Activated T-helper 2 cell treated with anti-CD3 and anti-CD28 coated beads, Interferon-gamma antibody, Interleukin-2, Interleukin-4, amounts not matched to agents 10 μg/mL and 5 μg/mL and 100 μg/mL, durations not matched to agents 14 hours and 24 hours and 36 hours (primary cell): ENCODE results near the gene LRRC74A. TPM values are rescaled to one million over a fixed set of nuclear protein-coding genes. Genes with fewer than 3 reads are reported as not detected.
A peak's percentile ranks its signal among the peaks of the same experiment; 100 is the strongest.

Source experiments
- DNase-seq: peaks from one replicate; pipeline ENCODE4 v3.0.0; 2021; ENCODE audit warnings: low spot score
- H3K27ac Mint-ChIP-seq: one replicate; pipeline ENCODE4 v1.8.0; 2021; ENCODE audit warnings: mixed read lengths
- H3K27me3 Mint-ChIP-seq: one replicate; pipeline ENCODE4 v1.8.0; 2021; ENCODE audit warnings: low read depth, mixed read lengths
- H3K36me3 Mint-ChIP-seq: one replicate; pipeline ENCODE4 v1.8.0; 2021; ENCODE audit warnings: low read depth, mixed read lengths
- H3K4me1 Mint-ChIP-seq: one replicate; pipeline ENCODE4 v1.8.0; 2021; ENCODE audit warnings: low read depth, mixed read lengths
- H3K4me3 Mint-ChIP-seq: one replicate; pipeline ENCODE4 v1.8.0; 2021; ENCODE audit warnings: low read depth, mild to moderate bottlenecking, moderate library complexity, mixed read lengths
- H3K9me3 Mint-ChIP-seq: one replicate; pipeline ENCODE4 v1.8.0; 2021; ENCODE audit warnings: mixed read lengths
- intact Hi-C: fragments of 100-400 bp; cut with micrococcal nuclease; formaldehyde crosslinking; loops from one replicate; pipeline ENCODE4 v1.15.1; 2023
- total RNA-seq: library from RNA; stranded (reverse); gene quantifications from 2 replicates; pipeline ENCODE4 v1.2.3, GENCODE V29; 2022

Gene LRRC74A
- not detected in 2 replicates for total RNA-seq

DNA sequence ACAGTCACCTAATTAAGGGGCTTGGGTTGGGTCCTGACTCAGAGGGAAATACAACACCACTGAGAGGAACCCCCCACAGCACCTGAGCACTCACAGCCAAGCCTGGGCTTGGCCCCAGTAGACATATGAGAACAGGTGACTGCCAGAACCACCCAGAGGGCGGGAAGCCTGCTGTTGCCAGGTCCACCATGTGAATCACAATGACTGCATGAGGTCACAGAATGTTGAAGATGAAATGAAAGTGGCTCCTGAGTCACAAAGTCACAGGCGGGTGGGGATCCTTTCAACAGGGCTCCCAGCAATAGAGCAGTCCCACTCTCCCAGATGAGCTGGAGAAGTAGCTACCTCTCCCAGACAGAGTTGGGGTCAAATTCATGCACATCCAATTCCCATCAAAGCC, at the start of gene LRRC74A:
Gene LRRC74A, plus strand, starts transcription at position 287 of the 400 bp plus-strand sequence. CDS start 290 bp downstream, outside the sequence.
- H3K4me1 Mint-ChIP-seq: no peaks in the 10 kb centered on the region
- DNase-seq: no peak
- intact Hi-C loops: no loop called here
- H3K9me3 Mint-ChIP-seq: no peaks in the 10 kb centered on the region
- no peaks in the 10 kb centered on the region for H3K36me3 Mint-ChIP-seq
- peaks cover 9% of the 10 kb centered on the region for H3K27me3 Mint-ChIP-seq
- no peak within 1 kb of the TSS for H3K27ac Mint-ChIP-seq
- H3K4me3 Mint-ChIP-seq: no peak within 1 kb of the TSS

DNA sequence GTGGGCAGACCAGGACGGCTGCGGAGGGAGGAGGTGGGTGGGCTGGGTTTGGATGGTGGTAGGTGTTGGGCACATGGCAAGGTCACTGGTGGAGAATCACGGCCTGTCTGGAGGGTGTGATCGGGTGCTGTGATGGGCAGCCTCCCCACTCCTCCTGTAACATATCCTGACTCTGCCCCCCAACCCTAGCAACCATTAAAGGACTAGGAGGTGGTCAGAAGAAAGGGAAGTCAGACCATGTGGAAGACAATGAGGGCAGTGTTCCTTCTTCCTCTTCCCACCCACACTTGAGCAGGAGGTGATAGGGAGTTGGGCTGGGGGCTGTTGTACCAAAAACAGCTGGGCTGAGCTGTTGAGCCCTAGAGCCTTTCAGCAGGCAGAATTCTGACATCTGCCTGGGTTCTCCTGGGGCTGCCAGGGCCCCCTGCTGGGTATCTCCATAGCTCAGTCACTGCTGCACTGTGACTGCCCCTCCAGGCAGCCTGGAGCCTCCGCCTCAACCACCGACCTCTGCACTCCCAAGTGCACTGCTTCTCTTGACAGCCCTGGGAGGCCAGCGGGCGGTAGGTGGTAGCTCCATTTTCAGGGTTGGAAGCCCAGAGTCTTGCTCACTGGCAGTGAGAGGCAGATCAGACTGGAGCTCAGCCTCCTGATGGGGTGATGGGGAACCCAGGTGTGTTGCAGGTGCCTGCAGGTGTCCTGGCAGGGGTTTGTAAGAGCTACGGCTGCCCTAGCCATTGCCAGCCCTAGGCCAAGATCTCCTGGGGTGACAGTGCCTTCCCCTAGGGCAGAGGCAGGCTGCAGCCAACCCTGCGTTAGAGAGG, 49.6 kb upstream of the LRRC74A start:
- Mint-ChIP-seq H3K27me3 (no peaks in the 10 kb centered on the region), H3K36me3 (peaks cover 7% of the 10 kb centered on the region), H3K4me3 (no peak overlapping the region), H3K9me3 (no peaks in the 10 kb centered on the region), H3K4me1 (peaks cover 29% of the 10 kb centered on the region), H3K27ac (no peak overlapping the region)
- intact Hi-C loops: no loop called here
- no peak for DNase-seq

- DNase-seq: no peak
- H3K27me3 Mint-ChIP-seq: no peaks in the 10 kb centered on the region
Measured at GRCh38 chr14:76777721-76778120, 48.5 kb upstream of the LRRC74A start.

GRCh38 chr14:76778546-76779215, 47.5 kb upstream of the LRRC74A start:
- Mint-ChIP-seq H3K27ac (no peak overlapping the region), H3K4me3 (no peak overlapping the region), H3K27me3 (no peaks in the 10 kb centered on the region), H3K9me3 (no peaks in the 10 kb centered on the region), H3K4me1 (peaks cover 33% of the 10 kb centered on the region), H3K36me3 (peaks cover 18% of the 10 kb centered on the region)
- DNase-seq: no peak
- intact Hi-C loops: no loop called here

More at GRCh38 chr14:76777721-76778120, 48.5 kb upstream of the LRRC74A start:
- no peak overlapping the region for H3K27ac Mint-ChIP-seq
- intact Hi-C loops: no loop called here
- peaks cover 32% of the 10 kb centered on the region for H3K4me1 Mint-ChIP-seq
- H3K4me3 Mint-ChIP-seq: no peak overlapping the region
- no peaks in the 10 kb centered on the region for H3K9me3 Mint-ChIP-seq
- peaks cover 12% of the 10 kb centered on the region for H3K36me3 Mint-ChIP-seq

DNA sequence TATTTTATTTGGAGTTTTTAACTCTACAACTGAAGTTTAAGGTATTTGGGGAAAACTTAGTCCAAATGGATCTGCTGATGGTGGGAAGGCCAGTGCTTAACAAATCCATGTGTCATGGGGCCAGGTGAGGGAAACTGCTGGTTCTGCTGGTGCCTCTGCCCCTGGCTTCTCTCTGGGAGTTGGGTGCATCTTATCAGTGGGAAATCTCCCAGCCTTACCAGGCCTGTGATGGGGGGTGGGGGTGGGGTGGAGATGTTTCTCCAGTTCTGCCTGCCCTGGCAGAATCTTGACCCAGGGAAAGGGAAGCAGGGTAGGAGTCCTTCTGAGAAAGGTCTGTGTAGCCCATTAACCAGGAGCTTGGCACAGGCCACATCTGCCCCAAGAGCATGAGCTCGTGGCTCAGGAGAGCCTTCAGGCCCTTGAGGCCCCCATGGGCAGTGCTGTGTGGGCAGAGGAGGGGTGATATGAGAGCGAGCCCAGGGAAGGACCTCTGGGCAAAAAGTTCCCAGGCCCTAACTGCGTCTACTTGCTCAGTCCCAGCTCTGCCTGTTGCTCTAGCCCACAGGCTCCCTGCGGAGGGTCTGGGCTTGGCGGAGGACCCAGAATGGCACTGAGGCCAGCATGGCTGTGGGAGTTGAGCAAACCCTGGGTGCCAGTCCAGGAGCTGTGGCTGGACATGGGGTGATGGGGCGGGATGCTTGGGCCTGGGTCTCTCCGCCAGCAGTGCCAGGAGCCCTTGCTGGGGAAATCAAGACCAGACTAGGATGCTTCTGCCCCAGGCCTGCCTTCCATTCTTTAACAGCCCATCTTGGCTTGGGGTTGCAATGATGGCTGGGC, 46.8 kb upstream of the LRRC74A start:
- H3K4me1 Mint-ChIP-seq: peaks cover 30% of the 10 kb centered on the region
- peak overlapping the region; percentile 50 for H3K27ac Mint-ChIP-seq
- peaks cover 18% of the 10 kb centered on the region for H3K36me3 Mint-ChIP-seq

GRCh38 chr14:76780058-76780345, 46.2 kb upstream of the LRRC74A start:
- Mint-ChIP-seq H3K27me3 (no peaks in the 10 kb centered on the region), H3K4me3 (no peak overlapping the region), H3K36me3 (peaks cover 21% of the 10 kb centered on the region), H3K27ac (peak overlapping the region; percentile 50), H3K9me3 (no peaks in the 10 kb centered on the region), H3K4me1 (peaks cover 32% of the 10 kb centered on the region)
- DNase-seq: no peak
- intact Hi-C loops: no loop called here

More for the DNA sequence above, 46.8 kb upstream of the LRRC74A start:
- intact Hi-C loops: no loop called here
- Mint-ChIP-seq H3K9me3 (no peaks in the 10 kb centered on the region), H3K27me3 (no peaks in the 10 kb centered on the region), H3K4me3 (no peak overlapping the region)
- no peak for DNase-seq

DNA sequence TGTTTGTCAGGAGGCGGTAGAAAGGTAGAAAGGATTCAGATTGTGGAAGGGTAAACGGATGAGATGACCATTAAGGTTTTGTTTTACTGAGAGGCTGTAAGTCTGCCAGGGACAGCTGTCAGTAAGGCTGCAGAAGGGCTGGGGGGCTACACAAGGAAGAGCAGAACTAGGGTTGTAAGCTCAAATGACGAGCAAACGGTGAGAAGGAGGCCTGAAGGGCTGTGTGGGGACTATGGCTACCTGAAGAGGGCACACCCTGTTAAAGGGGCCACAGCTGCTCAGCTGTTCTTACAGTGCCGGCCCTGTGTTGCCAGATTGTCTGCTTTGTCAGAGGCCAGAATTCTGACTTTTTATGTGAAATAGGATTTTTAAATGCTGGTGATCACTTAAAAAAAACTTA, 45.8 kb upstream of the LRRC74A start:
- intact Hi-C loops: no loop called here
- Mint-ChIP-seq H3K27me3 (no peaks in the 10 kb centered on the region), H3K4me3 (no peak overlapping the region), H3K36me3 (peaks cover 21% of the 10 kb centered on the region), H3K9me3 (no peaks in the 10 kb centered on the region), H3K4me1 (peaks cover 32% of the 10 kb centered on the region), H3K27ac (peak overlapping the region; percentile 50)
- DNase-seq: no peak

- Mint-ChIP-seq H3K9me3 (no peaks in the 10 kb centered on the region), H3K27ac (peak overlapping the region; percentile 71), H3K4me3 (no peak overlapping the region), H3K27me3 (no peaks in the 10 kb centered on the region), H3K4me1 (peaks cover 32% of the 10 kb centered on the region), H3K36me3 (peaks cover 21% of the 10 kb centered on the region)
- no peak for DNase-seq
- intact Hi-C loops: no loop called here
Measured at GRCh38 chr14:76780875-76781647, 45.1 kb upstream of the LRRC74A start.

GRCh38 chr14:76781648-76782051, 44.6 kb upstream of the LRRC74A start:
- intact Hi-C loops: loop anchor here (2.0 kb wide), 1 partner anchor 29 kb away; no protein-coding TSS in a partner anchor

GRCh38 chr14:76782115-76782884, 43.9 kb upstream of the LRRC74A start:
- Mint-ChIP-seq H3K4me3 (peak overlapping the region; percentile 34), H3K4me1 (peaks cover 32% of the 10 kb centered on the region), H3K36me3 (peaks cover 28% of the 10 kb centered on the region), H3K27ac (peak overlapping the region; percentile 85), H3K27me3 (no peaks in the 10 kb centered on the region), H3K9me3 (no peaks in the 10 kb centered on the region)
- intact Hi-C loops: loop anchor here (2.0 kb wide), 1 partner anchor 29 kb away; no protein-coding TSS in a partner anchor
- no peak for DNase-seq

More at GRCh38 chr14:76781648-76782051, 44.6 kb upstream of the LRRC74A start:
- no peak for DNase-seq
- Mint-ChIP-seq H3K27me3 (no peaks in the 10 kb centered on the region), H3K4me3 (no peak overlapping the region), H3K27ac (peak overlapping the region; percentile 85), H3K36me3 (peaks cover 25% of the 10 kb centered on the region), H3K9me3 (no peaks in the 10 kb centered on the region), H3K4me1 (peaks cover 32% of the 10 kb centered on the region)

DNA sequence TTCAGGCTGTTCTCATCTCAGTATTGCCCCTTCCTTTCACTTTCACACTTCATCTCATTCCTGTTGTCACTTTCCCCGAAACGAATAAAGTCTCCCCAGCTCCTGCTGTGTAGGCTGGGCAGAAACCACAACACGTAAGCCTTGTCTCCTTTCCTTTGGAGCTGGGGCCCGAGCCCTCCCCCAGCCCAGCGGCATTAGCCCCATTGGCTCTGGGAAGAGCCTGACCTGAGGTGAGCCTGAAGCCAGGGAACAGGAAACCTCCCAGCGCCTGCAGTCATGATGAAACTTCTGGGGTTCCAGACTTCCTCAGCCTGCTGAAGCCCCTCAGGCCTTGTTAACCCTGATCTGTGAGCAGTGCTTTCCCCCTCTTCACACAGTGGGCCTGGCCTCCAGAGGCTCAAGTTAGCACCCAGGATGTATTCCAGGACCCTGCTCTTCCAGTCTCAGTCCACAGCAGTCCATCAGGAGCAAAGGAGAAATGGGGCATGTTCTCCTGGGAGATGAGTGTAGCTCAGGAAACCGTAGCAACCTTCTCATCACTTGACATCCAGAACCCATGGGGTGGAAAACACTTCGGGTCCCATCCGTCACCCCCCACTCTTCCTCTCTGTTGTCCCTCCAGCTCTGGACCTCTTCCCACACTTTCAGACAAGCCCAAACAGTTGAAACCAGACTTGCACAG, 43.2 kb upstream of the LRRC74A start:
- Mint-ChIP-seq H3K9me3 (no peaks in the 10 kb centered on the region), H3K27ac (peak overlapping the region; percentile 85), H3K36me3 (peaks cover 33% of the 10 kb centered on the region), H3K27me3 (no peaks in the 10 kb centered on the region), H3K4me3 (peak overlapping the region; percentile 34), H3K4me1 (peaks cover 32% of the 10 kb centered on the region)
- intact Hi-C loops: loop anchor here (2.0 kb wide), 1 partner anchor 28 kb away; no protein-coding TSS in a partner anchor
- no peak for DNase-seq
